Ectodermal cell (in vitro differentiated cells): ENCODE data around the gene MYO1H.
"Not testable (repeated sequence)": the region's sequence is repeated elsewhere in the genome, so short reads cannot be mapped to it uniquely, and the experiment has no call there.

Experiments used
- H3K27ac ChIP-seq: 2 replicates; pipeline ENCODE4 v1.7.0; 2013; ENCODE audit warnings: mild to moderate bottlenecking, low read depth, low read length; ENCODE audit not compliant: insufficient read depth, poor library complexity, severe bottlenecking
- H3K27me3 ChIP-seq: 2 replicates; pipeline ENCODE4 v1.7.0; 2013; ENCODE audit warnings: mild to moderate bottlenecking, low read length; ENCODE audit not compliant: insufficient read depth, control insufficient read depth, poor library complexity, severe bottlenecking
- H3K36me3 ChIP-seq: one replicate; pipeline ENCODE4 v1.7.0; 2013; ENCODE audit warnings: low read length; ENCODE audit not compliant: control insufficient read depth, insufficient read depth
- H3K4me1 ChIP-seq: one replicate; pipeline ENCODE4 v1.7.0; 2013; ENCODE audit warnings: low read length; ENCODE audit not compliant: control insufficient read depth, insufficient read depth
- H3K4me3 ChIP-seq: 2 replicates; pipeline ENCODE4 v1.7.0; 2013; ENCODE audit warnings: low read depth, low read length, control low read depth; ENCODE audit not compliant: insufficient read depth
- H3K9me3 ChIP-seq: 2 replicates; pipeline ENCODE4 v1.7.0; 2013; ENCODE audit warnings: mild to moderate bottlenecking, low read length, moderate library complexity; ENCODE audit not compliant: control insufficient read depth
- WGBS, 2 experiments: methylation state at CpG; one replicate each; pipeline ENCODE4 v1.1.7; 2013; ENCODE audit warnings: missing lambda C conversion rate in 2 of 2; 5-methylcytosine and 5-hydroxymethylcytosine counted together

MYO1H gene

GRCh38 chr12:109466305-109466704, 118.6 kb downstream of the MYO1H start:
- Histone ChIP-seq H3K4me3 (no peak overlapping the region), H3K9me3 (no peaks in the 10 kb centered on the region), H3K4me1 (peaks cover 26% of the 10 kb centered on the region), H3K27ac (no peak overlapping the region), H3K36me3 (peaks cover 12% of the 10 kb centered on the region), H3K27me3 (no peaks in the 10 kb centered on the region)
- WGBS, 2 experiments, result 95 to 96% methylated on average over 2 of the region's 2 CpGs

- Histone ChIP-seq H3K4me1 (peaks cover 20% of the 10 kb centered on the region), H3K27me3 (no peaks in the 10 kb centered on the region), H3K9me3 (no peaks in the 10 kb centered on the region), H3K4me3 (no peak overlapping the region), H3K36me3 (peaks cover 12% of the 10 kb centered on the region), H3K27ac (no peak overlapping the region)
- 90 to 95% methylated on average over 3 of the region's 3 CpGs for WGBS, 2 experiments
Measured at GRCh38 chr12:109466821-109467220, 119.1 kb downstream of the MYO1H start.

GRCh38 chr12:109467978-109468676, 120.4 kb downstream of the MYO1H start:
- WGBS, 2 experiments, result 83 to 85% methylated on average over 7 of the region's 8 CpGs
- H3K4me1 ChIP-seq, result peaks cover 11% of the 10 kb centered on the region
- no peak overlapping the region for H3K27ac ChIP-seq
- no peaks in the 10 kb centered on the region for H3K9me3 ChIP-seq
- no peaks in the 10 kb centered on the region for H3K27me3 ChIP-seq
- no peak overlapping the region for H3K4me3 ChIP-seq
- H3K36me3 ChIP-seq, result peaks cover 12% of the 10 kb centered on the region

- H3K4me3 ChIP-seq, result no peak overlapping the region
- no peaks in the 10 kb centered on the region for H3K9me3 ChIP-seq
- H3K27ac ChIP-seq, result no peak overlapping the region
- WGBS, 2 experiments, result 95% methylated on average over 10 of the region's 10 CpGs
- H3K27me3 ChIP-seq, result no peaks in the 10 kb centered on the region
- no peaks in the 10 kb centered on the region for H3K4me1 ChIP-seq
- H3K36me3 ChIP-seq, result peaks cover 12% of the 10 kb centered on the region
Measured at GRCh38 chr12:109469517-109469916, 121.8 kb downstream of the MYO1H start.

GRCh38 chr12:109473006-109473405, 125.3 kb downstream of the MYO1H start:
- Histone ChIP-seq H3K27me3 (no peaks in the 10 kb centered on the region), H3K4me3 (no peak overlapping the region), H3K4me1 (peaks cover 8% of the 10 kb centered on the region), H3K36me3 (peaks cover 11% of the 10 kb centered on the region), H3K9me3 (no peaks in the 10 kb centered on the region), H3K27ac (no peak overlapping the region)
- 87 to 98% methylated on average over 3 of the region's 3 CpGs for WGBS, 2 experiments

- H3K27ac ChIP-seq, H3K27me3 ChIP-seq, H3K9me3 ChIP-seq, H3K4me3 ChIP-seq, H3K36me3 ChIP-seq, H3K4me1 ChIP-seq: not testable (repeated sequence)
- 91 to 95% methylated on average over 16 of the region's 16 CpGs for WGBS, 2 experiments
Measured at GRCh38 chr12:109473526-109474270, 126.0 kb downstream of the MYO1H start.

- Histone ChIP-seq H3K4me1 (peaks cover 8% of the 10 kb centered on the region), H3K27ac (no peak overlapping the region), H3K36me3 (no peaks in the 10 kb centered on the region), H3K4me3 (no peak overlapping the region), H3K9me3 (no peaks in the 10 kb centered on the region), H3K27me3 (no peaks in the 10 kb centered on the region)
- 90 to 96% methylated on average over 7 of the region's 7 CpGs for WGBS, 2 experiments
Measured at GRCh38 chr12:109475121-109475520, 127.4 kb downstream of the MYO1H start.

GRCh38 chr12:109475993-109476806, 128.5 kb downstream of the MYO1H start:
- H3K4me3 ChIP-seq, result peak overlapping the region; percentile 91
- H3K4me1 ChIP-seq, result peaks cover 8% of the 10 kb centered on the region
- no peak overlapping the region for H3K27ac ChIP-seq
- H3K36me3 ChIP-seq, result no peaks in the 10 kb centered on the region
- H3K9me3 ChIP-seq, result no peaks in the 10 kb centered on the region
- no peaks in the 10 kb centered on the region for H3K27me3 ChIP-seq
- WGBS, 2 experiments, result 21 to 23% methylated on average over 19 of the region's 19 CpGs

GRCh38 chr12:109476807-109477184, 129.1 kb downstream of the MYO1H start:
- Histone ChIP-seq H3K27ac (peak overlapping the region; percentile 87), H3K4me3 (peak overlapping the region; percentile 91), H3K9me3 (no peaks in the 10 kb centered on the region), H3K36me3 (no peaks in the 10 kb centered on the region), H3K4me1 (peaks cover 8% of the 10 kb centered on the region), H3K27me3 (no peaks in the 10 kb centered on the region)
- 0% methylated on average over 11 of the region's 11 CpGs for WGBS, 2 experiments
